ENCODE results near the gene GINS1. TPM values are rescaled to one million over a fixed set of nuclear protein-coding genes. Genes with fewer than 3 reads are reported as not detected.

GINS1 gene
- polyA plus RNA-seq, 1 experiment: 2.7 TPM

DNA sequence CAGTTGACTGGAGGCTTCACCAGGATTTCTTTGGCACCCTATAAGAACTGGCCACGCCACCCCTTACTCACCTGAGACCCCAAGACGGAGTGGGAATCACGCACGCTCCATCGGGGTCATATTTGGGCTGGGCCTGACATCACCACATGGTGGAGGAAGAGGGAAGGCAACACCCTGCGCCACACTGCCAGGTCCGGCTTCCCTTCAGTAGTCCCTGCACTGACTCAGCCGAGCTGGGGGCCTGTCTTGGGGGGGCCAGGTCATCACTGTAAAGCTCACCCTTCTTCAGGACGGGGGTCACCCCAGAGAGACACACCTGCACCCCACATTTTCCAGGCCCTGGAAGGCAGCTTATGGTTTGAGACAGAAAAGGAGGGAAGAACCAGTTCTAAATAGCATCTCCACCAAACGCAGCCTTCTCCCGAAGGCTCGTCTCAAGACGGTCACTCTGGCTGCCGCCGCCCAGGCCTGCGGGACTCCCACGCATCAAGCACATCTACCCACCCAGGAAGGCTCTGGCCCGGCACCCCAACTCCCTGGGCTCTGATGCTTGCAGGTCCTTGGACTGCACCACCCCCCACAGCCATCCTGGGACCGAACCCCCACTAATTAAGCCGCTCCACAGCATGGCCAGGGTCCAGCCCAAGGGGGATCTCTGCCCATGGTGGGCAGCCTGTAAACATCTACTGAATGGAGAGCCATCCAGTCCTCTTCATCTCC lies 51.8 kb downstream of the GINS1 start:
- TF ChIP-seq, protein P1, sequence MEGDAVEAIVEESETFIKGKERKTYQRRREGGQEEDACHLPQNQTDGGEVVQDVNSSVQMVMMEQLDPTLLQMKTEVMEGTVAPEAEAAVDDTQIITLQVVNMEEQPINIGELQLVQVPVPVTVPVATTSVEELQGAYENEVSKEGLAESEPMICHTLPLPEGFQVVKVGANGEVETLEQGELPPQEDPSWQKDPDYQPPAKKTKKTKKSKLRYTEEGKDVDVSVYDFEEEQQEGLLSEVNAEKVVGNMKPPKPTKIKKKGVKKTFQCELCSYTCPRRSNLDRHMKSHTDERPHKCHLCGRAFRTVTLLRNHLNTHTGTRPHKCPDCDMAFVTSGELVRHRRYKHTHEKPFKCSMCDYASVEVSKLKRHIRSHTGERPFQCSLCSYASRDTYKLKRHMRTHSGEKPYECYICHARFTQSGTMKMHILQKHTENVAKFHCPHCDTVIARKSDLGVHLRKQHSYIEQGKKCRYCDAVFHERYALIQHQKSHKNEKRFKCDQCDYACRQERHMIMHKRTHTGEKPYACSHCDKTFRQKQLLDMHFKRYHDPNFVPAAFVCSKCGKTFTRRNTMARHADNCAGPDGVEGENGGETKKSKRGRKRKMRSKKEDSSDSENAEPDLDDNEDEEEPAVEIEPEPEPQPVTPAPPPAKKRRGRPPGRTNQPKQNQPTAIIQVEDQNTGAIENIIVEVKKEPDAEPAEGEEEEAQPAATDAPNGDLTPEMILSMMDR (IDR thresholded peaks at IDR 0.05; ENCODE audit: insufficient read depth, low read depth, low read length): no peak
- ChIA-PET CTCF (interaction anchor here (0.5 to 0.9 kb wide), 2 partner anchors 23 to 465 kb away, joined by 3 read pairs; no protein-coding TSS in a partner anchor), POLR2A (no interaction called here)
- H3K4me3 ChIP-seq (ENCODE audit: low read depth, low read length): no peak overlapping the region
- H3K27me3 ChIP-seq (ENCODE audit: control insufficient read depth, insufficient read depth, low read length): no peaks in the 10 kb centered on the region
- DNase-seq (ENCODE audit: low read depth): no peak
- H3K36me3 ChIP-seq (ENCODE audit: control insufficient read depth, insufficient read depth, low read length): peaks cover 8% of the 10 kb centered on the region

DNA sequence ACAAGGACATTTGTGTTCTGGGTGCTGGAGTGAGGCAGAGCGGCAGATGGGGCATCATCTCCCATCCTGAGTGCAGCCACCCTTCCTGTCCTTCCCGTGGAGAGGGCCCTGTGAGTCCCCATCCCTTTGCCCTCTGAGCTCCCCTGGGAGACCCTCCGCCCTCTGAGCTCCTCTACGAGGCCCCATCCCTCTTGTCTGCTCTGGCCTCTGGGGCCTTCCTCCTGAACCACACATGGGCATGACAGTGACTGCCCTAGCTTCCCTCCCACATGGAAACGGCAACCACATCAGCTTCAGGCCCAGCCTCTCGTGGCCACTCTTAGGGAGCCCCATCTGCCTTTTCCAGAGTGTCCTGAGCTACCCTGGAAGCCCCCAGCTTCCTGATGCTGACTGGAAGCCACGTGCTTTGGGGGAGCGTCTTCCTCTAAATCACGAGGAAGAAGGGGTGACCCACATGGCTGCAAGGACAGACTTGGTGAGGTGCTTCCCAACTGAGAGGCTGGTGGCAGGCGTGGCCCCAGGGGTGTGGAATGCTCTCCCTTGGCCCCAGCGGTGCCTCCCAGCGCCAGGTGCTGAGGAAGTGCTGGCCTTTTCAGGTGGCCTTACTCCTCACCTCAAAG lies 52.6 kb downstream of the GINS1 start:
- TF ChIP-seq, protein P1 (IDR thresholded peaks at IDR 0.05; ENCODE audit: insufficient read depth, low read depth, low read length): no peak
- POLR2A ChIA-PET: no interaction called here
- Histone ChIP-seq H3K27me3 (ENCODE audit: control insufficient read depth, insufficient read depth, low read length) (no peaks in the 10 kb centered on the region), H3K4me3 (ENCODE audit: low read depth, low read length) (no peak overlapping the region), H3K36me3 (ENCODE audit: control insufficient read depth, insufficient read depth, low read length) (peaks cover 9% of the 10 kb centered on the region)
- CTCF ChIA-PET: interaction anchor here (0.5 kb wide), 1 partner anchor 466 kb away, joined by 3 read pairs; no protein-coding TSS in a partner anchor
- no peak for DNase-seq (ENCODE audit: low read depth)

DNA sequence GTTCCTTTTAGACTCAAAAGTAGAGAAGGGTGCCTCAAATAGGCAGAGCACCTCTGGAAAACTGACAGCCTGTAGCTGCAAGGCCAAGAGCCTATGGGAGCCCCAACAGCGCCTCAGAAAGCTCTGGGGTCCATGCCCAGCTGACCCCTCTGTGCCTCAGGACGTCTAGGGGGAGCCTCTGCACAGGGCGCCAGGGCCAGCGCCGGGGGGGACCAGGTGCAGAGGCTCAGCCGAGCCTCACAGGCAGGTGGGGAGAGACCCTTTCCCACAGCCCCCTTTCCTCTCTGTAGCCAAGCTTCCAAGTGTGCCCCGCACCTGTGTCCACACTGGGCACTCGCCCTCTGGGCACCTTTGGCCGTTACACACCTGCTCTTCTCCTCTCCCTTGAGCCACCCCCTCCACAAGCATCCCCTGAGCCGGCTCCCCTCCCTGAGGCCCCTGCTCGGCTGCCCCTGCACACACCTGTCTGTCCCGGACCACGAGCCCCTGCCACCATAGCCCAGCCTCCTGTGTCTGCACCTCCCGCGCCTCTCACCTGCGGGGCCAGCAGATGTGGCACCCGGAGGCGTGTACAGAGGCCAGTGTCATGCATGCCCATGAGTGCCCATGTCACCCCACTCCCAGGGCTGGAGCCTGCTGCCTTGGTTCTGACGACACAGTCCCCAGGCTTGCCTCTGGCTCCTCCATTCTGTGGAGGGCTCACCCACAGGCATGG lies 53.2 kb downstream of the GINS1 start:
- peaks cover 9% of the 10 kb centered on the region for H3K36me3 ChIP-seq (ENCODE audit: control insufficient read depth, insufficient read depth, low read length)
- ChIA-PET POLR2A (no interaction called here), CTCF (no interaction called here)
- H3K4me3 ChIP-seq (ENCODE audit: low read depth, low read length): no peak overlapping the region
- DNase-seq (ENCODE audit: low read depth): no peak
- TF ChIP-seq, protein P1 (IDR thresholded peaks at IDR 0.05; ENCODE audit: insufficient read depth, low read depth, low read length): no peak
- H3K27me3 ChIP-seq (ENCODE audit: control insufficient read depth, insufficient read depth, low read length): no peaks in the 10 kb centered on the region

DNA sequence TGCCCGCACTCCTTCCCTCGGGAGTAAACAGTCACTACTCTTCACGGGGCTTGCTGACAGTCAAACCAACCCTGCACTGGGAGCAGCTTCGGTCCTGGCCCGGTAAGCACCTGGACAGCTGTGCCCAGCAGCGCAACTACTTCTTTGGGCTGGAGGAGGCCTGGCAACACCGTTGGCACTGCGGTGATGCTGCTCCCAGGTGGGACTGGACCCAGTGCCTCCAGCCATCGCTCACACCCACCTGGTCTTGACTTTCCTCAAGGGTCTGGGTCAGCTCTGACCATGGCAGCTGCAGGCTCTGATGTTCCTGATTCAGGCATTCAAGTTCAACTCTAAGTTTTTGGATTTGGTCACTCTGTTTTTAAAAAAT lies 53.8 kb downstream of the GINS1 start:
- POLR2A ChIA-PET: no interaction called here
- Histone ChIP-seq H3K27me3 (ENCODE audit: control insufficient read depth, insufficient read depth, low read length) (no peaks in the 10 kb centered on the region), H3K4me3 (ENCODE audit: low read depth, low read length) (no peak overlapping the region), H3K36me3 (ENCODE audit: control insufficient read depth, insufficient read depth, low read length) (peaks cover 9% of the 10 kb centered on the region)
- TF ChIP-seq, protein P1 (IDR thresholded peaks at IDR 0.05; ENCODE audit: insufficient read depth, low read depth, low read length): no peak
- DNase-seq (ENCODE audit: low read depth): no peak
- CTCF ChIA-PET: no interaction called here

DNA sequence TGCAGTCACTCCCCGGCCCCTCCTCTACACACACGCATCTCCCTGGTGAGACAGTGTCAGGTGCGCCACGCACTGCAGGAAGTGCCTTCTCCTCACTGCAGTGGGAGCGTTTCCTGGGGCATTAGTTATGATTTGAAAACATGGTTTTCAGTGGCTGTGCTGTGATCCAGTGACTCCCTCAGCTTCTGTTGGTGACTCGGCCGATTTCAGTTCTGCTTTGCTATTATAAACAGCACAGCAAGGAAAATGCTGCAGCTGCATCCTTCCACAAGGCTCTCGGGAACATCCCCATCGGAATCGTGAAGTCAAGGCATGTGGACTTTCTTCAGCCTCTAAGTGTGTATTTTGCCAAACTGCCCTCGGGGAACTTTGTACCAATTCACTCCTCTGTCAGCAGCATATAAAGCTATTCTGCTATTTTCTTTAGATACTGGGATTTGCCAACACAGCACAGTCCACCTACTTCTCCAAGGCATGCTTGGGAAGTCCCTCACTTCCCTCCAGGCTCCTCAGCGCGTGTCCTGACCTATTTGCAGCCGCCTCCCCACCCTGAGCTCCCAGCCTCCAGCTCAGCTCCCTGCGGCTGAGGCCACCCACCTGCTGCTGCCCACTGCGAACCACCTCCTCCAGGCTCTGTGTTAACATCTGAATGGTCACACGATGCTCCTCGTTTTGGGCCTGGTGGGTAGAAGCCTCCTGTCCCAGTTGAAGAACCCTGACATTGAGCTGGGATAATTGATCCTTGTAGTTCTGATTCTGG lies 54.5 kb downstream of the GINS1 start:
- H3K36me3 ChIP-seq (ENCODE audit: control insufficient read depth, insufficient read depth, low read length): peaks cover 9% of the 10 kb centered on the region
- H3K27me3 ChIP-seq (ENCODE audit: control insufficient read depth, insufficient read depth, low read length): no peaks in the 10 kb centered on the region
- CTCF ChIA-PET: no interaction called here
- TF ChIP-seq, protein P1 (IDR thresholded peaks at IDR 0.05; ENCODE audit: insufficient read depth, low read depth, low read length): no peak
- H3K4me3 ChIP-seq (ENCODE audit: low read depth, low read length): no peak overlapping the region
- DNase-seq (ENCODE audit: low read depth): no peak
- POLR2A ChIA-PET: no interaction called here
